Neural progenitor cell (in vitro differentiated cells): ENCODE data around the gene LTBP3. TPM values are rescaled to one million over a fixed set of nuclear protein-coding genes. Genes with fewer than 3 reads are reported as not detected.
"Not testable (repeated sequence)": the region's sequence is repeated elsewhere in the genome, so short reads cannot be mapped to it uniquely, and the experiment has no call there.

ENCODE experiments used
- DNase-seq: peaks from one replicate; pipeline ENCODE4 v3.0.0-alpha.2; 2016; ENCODE audit warnings: low spot score
- H2AFZ ChIP-seq: fragments of 200-600 bp; sonication (generic); replicated peaks from 2 replicates; pipeline ENCODE4 v1.6.1; 2016; ENCODE audit warnings: antibody characterized with exemption
- H3F3A ChIP-seq: fragments of 200-600 bp; sonication (generic); 2 replicates; pipeline ENCODE4 v1.6.1; 2016; ENCODE audit warnings: antibody characterized with exemption, low read depth
- H3K27ac ChIP-seq: fragments of 200-600 bp; sonication (generic); 2 replicates; pipeline ENCODE4 v1.5.1; 2016; ENCODE audit warnings: mild to moderate bottlenecking
- H3K27me3 ChIP-seq: fragments of 200-600 bp; sonication (generic); 2 replicates; pipeline ENCODE4 v1.6.1; 2016; ENCODE audit warnings: mild to moderate bottlenecking, moderate library complexity
- H3K36me3 ChIP-seq: fragments of 200-600 bp; sonication (generic); 2 replicates; pipeline ENCODE4 v1.5.1; 2016
- H3K4me1 ChIP-seq: fragments of 200-600 bp; sonication (generic); 2 replicates; pipeline ENCODE4 v1.6.1; 2016; ENCODE audit warnings: mixed run types
- H3K4me2 ChIP-seq: fragments of 200-600 bp; sonication (generic); 2 replicates; pipeline ENCODE4 v1.6.1; 2016
- H3K4me3 ChIP-seq: fragments of 200-600 bp; sonication (generic); 2 replicates; pipeline ENCODE4 v1.5.1; 2016
- H3K79me2 ChIP-seq: fragments of 200-600 bp; sonication (generic); 2 replicates; pipeline ENCODE4 v1.6.1; 2016; ENCODE audit warnings: low read depth
- H3K9ac ChIP-seq: fragments of 200-600 bp; sonication (generic); 2 replicates; pipeline ENCODE4 v1.6.1; 2016
- H3K9me3 ChIP-seq: fragments of 200-600 bp; sonication (generic); 2 replicates; pipeline ENCODE4 v1.5.1; 2016; ENCODE audit warnings: low read depth
- H4K20me1 ChIP-seq: fragments of 200-600 bp; sonication (generic); 2 replicates; pipeline ENCODE4 v1.6.1; 2016; ENCODE audit warnings: low read depth
- H3K27ac Mint-ChIP-seq: 3 replicates; pipeline ENCODE4 v1.8.0; 2021; ENCODE audit warnings: mixed read lengths
- H3K27me3 Mint-ChIP-seq: 2 replicates; pipeline ENCODE4 v1.8.0; 2022; ENCODE audit warnings: low read depth, mild to moderate bottlenecking, inconsistent platforms, moderate library complexity, mixed read lengths; ENCODE audit not compliant: insufficient read depth
- H3K36me3 Mint-ChIP-seq: 3 replicates; pipeline ENCODE4 v1.8.0; 2021; ENCODE audit warnings: mixed read lengths
- H3K4me1 Mint-ChIP-seq: 3 replicates; pipeline ENCODE4 v1.8.0; 2021; ENCODE audit warnings: mixed read lengths
- H3K4me3 Mint-ChIP-seq: 3 replicates; pipeline ENCODE4 v1.8.0; 2021; ENCODE audit warnings: mild to moderate bottlenecking, moderate library complexity, mixed read lengths
- H3K9me3 Mint-ChIP-seq: 3 replicates; pipeline ENCODE4 v1.8.0; 2020; ENCODE audit warnings: mixed read lengths
- EZH2 ChIP-seq: fragments of 200-600 bp; sonication (generic); IDR thresholded peaks from 2 replicates; pipeline ENCODE4 v1.6.1; 2017; ENCODE audit warnings: antibody characterized with exemption, mild to moderate bottlenecking, moderate library complexity
- EZH2phosphoT487 ChIP-seq: fragments of 200-600 bp; sonication (generic); IDR thresholded peaks from 2 replicates; pipeline ENCODE4 v1.6.1; 2017; ENCODE audit warnings: antibody characterized with exemption
- total RNA-seq: library from RNA; depleted of rRNA; stranded (reverse); fragments of >200 nt; gene quantifications from 2 replicates; pipeline ENCODE4 v1.2.3, GENCODE V29; 2015; ENCODE audit warnings: low replicate concordance
- TF ChIP-seq, protein P1 (sequence below): fragments of 200-600 bp; sonication (generic); IDR thresholded peaks from 2 replicates; pipeline ENCODE4 v1.5.1; 2017; ENCODE audit warnings: antibody characterized with exemption, mild to moderate bottlenecking

The LTBP3 gene
- total RNA-seq, 1 donor from 2014 or later = 1.2 TPM

GRCh38 chr11:65565624-65566453, 7.7 kb upstream of the LTBP3 start:
- Mint-ChIP-seq H3K9me3 (no peaks in the 10 kb centered on the region), H3K27ac (no peak overlapping the region), H3K36me3 (peaks cover 3% of the 10 kb centered on the region), H3K4me1 (peaks cover 35% of the 10 kb centered on the region), H3K4me3 (peak overlapping the region; percentile 58), H3K27me3 (peaks cover 6% of the 10 kb centered on the region)
- Histone ChIP-seq H4K20me1 (peaks cover 4% of the 10 kb centered on the region), H3K4me3 (no peak overlapping the region), H3K9ac (no peak overlapping the region), H3K27me3 (no peaks in the 10 kb centered on the region), H3K27ac (no peak overlapping the region), H3K79me2 (peaks cover 23% of the 10 kb centered on the region), H2AFZ (no peak overlapping the region), H3K4me2 (no peak overlapping the region), H3F3A (peaks cover 39% of the 10 kb centered on the region), H3K4me1 (peaks cover 17% of the 10 kb centered on the region), H3K9me3 (no peaks in the 10 kb centered on the region), H3K36me3 (no peaks in the 10 kb centered on the region)
- TF ChIP-seq, protein P1, sequence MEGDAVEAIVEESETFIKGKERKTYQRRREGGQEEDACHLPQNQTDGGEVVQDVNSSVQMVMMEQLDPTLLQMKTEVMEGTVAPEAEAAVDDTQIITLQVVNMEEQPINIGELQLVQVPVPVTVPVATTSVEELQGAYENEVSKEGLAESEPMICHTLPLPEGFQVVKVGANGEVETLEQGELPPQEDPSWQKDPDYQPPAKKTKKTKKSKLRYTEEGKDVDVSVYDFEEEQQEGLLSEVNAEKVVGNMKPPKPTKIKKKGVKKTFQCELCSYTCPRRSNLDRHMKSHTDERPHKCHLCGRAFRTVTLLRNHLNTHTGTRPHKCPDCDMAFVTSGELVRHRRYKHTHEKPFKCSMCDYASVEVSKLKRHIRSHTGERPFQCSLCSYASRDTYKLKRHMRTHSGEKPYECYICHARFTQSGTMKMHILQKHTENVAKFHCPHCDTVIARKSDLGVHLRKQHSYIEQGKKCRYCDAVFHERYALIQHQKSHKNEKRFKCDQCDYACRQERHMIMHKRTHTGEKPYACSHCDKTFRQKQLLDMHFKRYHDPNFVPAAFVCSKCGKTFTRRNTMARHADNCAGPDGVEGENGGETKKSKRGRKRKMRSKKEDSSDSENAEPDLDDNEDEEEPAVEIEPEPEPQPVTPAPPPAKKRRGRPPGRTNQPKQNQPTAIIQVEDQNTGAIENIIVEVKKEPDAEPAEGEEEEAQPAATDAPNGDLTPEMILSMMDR = no peak
- no peak for TF ChIP-seq EZH2phosphoT487
- no peak for DNase-seq

DNA sequence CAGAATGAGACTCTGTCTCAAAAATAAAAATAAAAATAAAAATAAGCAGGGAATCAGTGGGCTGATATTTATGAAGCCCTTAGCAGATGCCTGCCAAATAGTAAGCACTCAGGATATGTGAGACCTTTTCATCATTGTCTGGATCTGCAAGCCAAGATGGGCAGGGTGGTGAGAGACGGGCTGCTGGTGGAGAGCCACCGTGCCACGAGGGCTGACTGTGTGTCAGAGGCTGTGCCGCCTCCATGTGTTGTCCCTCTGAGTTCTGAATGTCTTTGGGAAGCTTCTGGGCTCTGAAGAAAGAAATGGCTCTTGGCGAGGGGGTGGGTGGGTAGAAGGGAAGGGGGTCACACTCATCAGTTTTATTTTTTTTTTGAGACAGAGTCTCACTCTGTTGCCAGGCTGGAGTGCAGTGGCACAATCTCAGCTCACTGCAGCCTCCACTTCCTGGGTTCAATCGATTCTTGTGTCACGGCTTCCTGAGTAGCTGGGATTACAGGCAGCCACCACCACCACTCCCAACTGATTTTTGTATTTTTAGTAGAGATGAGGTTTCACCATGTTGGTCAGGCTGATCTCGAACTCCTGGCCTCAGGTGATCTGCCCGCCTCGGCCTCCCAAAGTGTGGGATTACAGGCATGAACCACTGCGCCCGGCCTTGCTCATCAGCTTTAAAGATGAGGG, 6.9 kb upstream of the LTBP3 start:
- Histone ChIP-seq H3K4me1 (peaks cover 22% of the 10 kb centered on the region), H3K79me2 (peaks cover 17% of the 10 kb centered on the region), H3F3A (peaks cover 40% of the 10 kb centered on the region)
- H3K4me3 ChIP-seq, DNase-seq, H3K9me3 ChIP-seq, H3K9me3 Mint-ChIP-seq, H2AFZ ChIP-seq, H3K27me3 Mint-ChIP-seq, H3K27ac ChIP-seq, H3K9ac ChIP-seq, H3K27me3 ChIP-seq, H3K4me3 Mint-ChIP-seq, H4K20me1 ChIP-seq, H3K4me2 ChIP-seq, H3K36me3 Mint-ChIP-seq, H3K36me3 ChIP-seq: not testable (repeated sequence)
- peaks cover 40% of the 10 kb centered on the region for H3K4me1 Mint-ChIP-seq
- H3K27ac Mint-ChIP-seq = peak overlapping the region; percentile 53

DNA sequence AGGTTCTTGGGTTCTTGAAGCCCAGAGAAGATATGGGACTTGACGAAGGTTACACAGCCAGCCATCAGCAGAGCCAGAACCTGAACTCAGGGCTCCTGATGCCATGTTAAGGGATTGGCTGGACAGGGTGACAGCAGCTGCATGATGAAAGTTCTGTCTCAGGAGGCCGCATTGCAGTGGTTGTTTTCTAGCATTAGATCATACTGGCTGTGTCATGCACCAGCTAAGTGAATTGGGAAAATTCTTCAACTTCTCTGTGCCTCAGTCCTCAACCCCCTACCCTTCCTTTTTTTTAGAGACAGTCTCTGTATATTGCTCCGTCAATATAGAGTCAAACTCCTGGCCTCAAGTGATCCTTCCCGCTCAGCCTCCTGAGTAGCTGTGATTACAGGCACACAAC, 5.4 kb upstream of the LTBP3 start:
- Mint-ChIP-seq H3K4me3 (no peak overlapping the region), H3K4me1 (peaks cover 41% of the 10 kb centered on the region), H3K9me3 (no peaks in the 10 kb centered on the region), H3K27me3 (peaks cover 9% of the 10 kb centered on the region), H3K27ac (no peak overlapping the region), H3K36me3 (peaks cover 3% of the 10 kb centered on the region)
- Histone ChIP-seq H3K27me3 (peaks cover 15% of the 10 kb centered on the region), H4K20me1 (no peaks in the 10 kb centered on the region), H3K4me2 (no peak overlapping the region), H3K36me3 (no peaks in the 10 kb centered on the region), H2AFZ (no peak overlapping the region), H3K27ac (no peak overlapping the region), H3K4me1 (peaks cover 21% of the 10 kb centered on the region), H3F3A (peaks cover 36% of the 10 kb centered on the region), H3K9ac (no peak overlapping the region), H3K4me3 (no peak overlapping the region), H3K9me3 (no peaks in the 10 kb centered on the region), H3K79me2 (peaks cover 10% of the 10 kb centered on the region)
- TF ChIP-seq EZH2phosphoT487 (no peak), EZH2 (no peak)
- TF ChIP-seq, protein P1 = no peak
- no peak for DNase-seq

- no peak overlapping the region for H3K9ac ChIP-seq
- H3K36me3 ChIP-seq = no peaks in the 10 kb centered on the region
- TF ChIP-seq EZH2phosphoT487 = no peak
- TF ChIP-seq EZH2 = no peak
- TF ChIP-seq, protein P1 = no peak
- peaks cover 22% of the 10 kb centered on the region for H3K4me1 ChIP-seq
- H3K4me2 ChIP-seq = no peak overlapping the region
- Mint-ChIP-seq H3K27ac (no peak overlapping the region), H3K4me1 (peaks cover 36% of the 10 kb centered on the region), H3K36me3 (no peaks in the 10 kb centered on the region), H3K9me3 (no peaks in the 10 kb centered on the region), H3K27me3 (peaks cover 7% of the 10 kb centered on the region), H3K4me3 (peak overlapping the region; percentile 46)
- H3K79me2 ChIP-seq = peaks cover 1% of the 10 kb centered on the region
- H3K27me3 ChIP-seq = peaks cover 21% of the 10 kb centered on the region
- no peaks in the 10 kb centered on the region for H4K20me1 ChIP-seq
- DNase-seq = no peak
- no peak overlapping the region for H3K27ac ChIP-seq
- H3K4me3 ChIP-seq = no peak overlapping the region
- H2AFZ ChIP-seq = no peak overlapping the region
- peaks cover 34% of the 10 kb centered on the region for H3F3A ChIP-seq
- no peaks in the 10 kb centered on the region for H3K9me3 ChIP-seq
Measured at GRCh38 chr11:65562788-65563187, 4.6 kb upstream of the LTBP3 start.
